Esophagus squamous epithelium (tissue), 5 donors: ENCODE data around the gene HOXD8. TPM values are rescaled to one million over a fixed set of nuclear protein-coding genes. Genes with fewer than 3 reads are reported as not detected.
A peak's percentile ranks its signal among the peaks of the same experiment; 100 is the strongest.

Experiments
- DNase-seq: peaks from one replicate; lab custom pipeline; 2025; lab: John Stamatoyannopoulos, UW
- H3K27ac ChIP-seq, 4 donors: fragments of 200-600 bp; sonication (generic); one replicate each; pipeline ENCODE4 v1.5.1; 2016 to 2019; ENCODE audit warnings: mild to moderate bottlenecking in 1 of 4
- H3K27me3 ChIP-seq, 4 donors: fragments of 200-600 bp; sonication (generic); 1 replicate in 3 of 4; 2 replicates in 1 of 4; pipeline versions ENCODE4 v1.5.1 to v1.6.0; 2017 to 2021; ENCODE audit warnings: antibody characterized with exemption in 1 of 4
- H3K36me3 ChIP-seq, 3 donors: fragments of 200-600 bp; sonication (generic); one replicate each; pipeline ENCODE4 v1.5.1; 2016 to 2019
- H3K4me1 ChIP-seq, 3 donors: fragments of 200-600 bp; sonication (generic); one replicate each; pipeline ENCODE4 v1.5.1; 2017 to 2019
- H3K4me3 ChIP-seq, 4 donors: fragments of 200-600 bp; sonication (generic); 1 replicate in 3 of 4; 2 replicates in 1 of 4; pipeline ENCODE4 v1.5.1; 2016 to 2019; ENCODE audit warnings: mild to moderate bottlenecking in 2 of 4, moderate library complexity in 1 of 4
- H3K9me3 ChIP-seq, 3 donors: fragments of 200-600 bp; sonication (generic); one replicate each; pipeline ENCODE4 v1.5.1; 2016 to 2019
- CTCF ChIP-seq, 6 experiments: fragments of 450-650 bp in 4 of 6; fragments of 200-600 bp in 2 of 6; sonication (generic) in 2 of 6; IDR thresholded peaks; one replicate each; pipeline ENCODE4 v1.5.1; 2016 to 2019; ENCODE audit warnings: antibody characterized with exemption in 6 of 6, mild to moderate bottlenecking in 4 of 6, moderate library complexity in 4 of 6
- POLR2A ChIP-seq, 4 donors: fragments of 450-650 bp; IDR thresholded peaks; one replicate each; pipeline ENCODE4 v1.6.1; 2017; ENCODE audit warnings: antibody characterized with exemption in 4 of 4, mild to moderate bottlenecking in 4 of 4, moderate library complexity in 3 of 4
- WGBS, 2 donors: methylation state at CpG; one replicate each; pipeline ENCODE4 v1.1.5; 2018; 5-methylcytosine and 5-hydroxymethylcytosine counted together
- intact Hi-C: fragments of 100-400 bp; cut with DNase I; formaldehyde crosslinking; loops from one replicate; pipeline ENCODE4 v1.15.0; 2022
- total RNA-seq, 4 donors: library from RNA; depleted of rRNA; stranded (reverse); fragments of >200 nt; gene quantifications; one replicate each; pipeline ENCODE4 v1.1.0, GENCODE V29; 2016
- donor health status: DM: yes; HTN: yes; CAD: no.

HOXD8 gene
- total RNA-seq, 4 donors from 2014 or later: 1.2 to 4.6 (median 1.2) TPM; not detected in 1

DNA sequence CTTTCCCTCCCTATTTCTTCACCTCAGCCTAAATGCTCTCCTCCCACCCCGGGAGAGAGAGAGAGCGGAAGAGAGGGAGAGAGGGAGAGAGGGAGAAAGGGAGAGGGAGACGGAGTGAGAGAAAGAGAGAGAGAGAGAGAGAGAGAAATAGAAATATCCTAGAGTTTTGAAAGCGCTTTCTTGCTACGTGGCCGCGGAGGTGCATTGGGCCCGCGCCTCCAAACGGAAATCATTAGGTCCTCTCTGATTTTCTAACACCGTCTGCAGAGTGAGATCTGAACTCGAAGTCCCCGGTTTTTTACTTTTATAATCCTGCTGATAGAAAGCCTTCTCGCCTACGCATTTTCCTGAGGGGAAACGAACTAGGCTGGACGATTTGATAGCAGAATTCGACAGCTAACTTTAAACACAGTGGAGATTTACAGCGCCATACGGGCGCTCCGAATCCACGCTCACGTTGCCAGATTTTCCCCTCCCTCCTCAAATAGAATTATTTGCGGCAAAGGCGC lies 44.8 kb upstream of the HOXD8 start:
- WGBS, 2 donors: 8 to 14% methylated on average over 26 of the region's 26 CpGs

DNA sequence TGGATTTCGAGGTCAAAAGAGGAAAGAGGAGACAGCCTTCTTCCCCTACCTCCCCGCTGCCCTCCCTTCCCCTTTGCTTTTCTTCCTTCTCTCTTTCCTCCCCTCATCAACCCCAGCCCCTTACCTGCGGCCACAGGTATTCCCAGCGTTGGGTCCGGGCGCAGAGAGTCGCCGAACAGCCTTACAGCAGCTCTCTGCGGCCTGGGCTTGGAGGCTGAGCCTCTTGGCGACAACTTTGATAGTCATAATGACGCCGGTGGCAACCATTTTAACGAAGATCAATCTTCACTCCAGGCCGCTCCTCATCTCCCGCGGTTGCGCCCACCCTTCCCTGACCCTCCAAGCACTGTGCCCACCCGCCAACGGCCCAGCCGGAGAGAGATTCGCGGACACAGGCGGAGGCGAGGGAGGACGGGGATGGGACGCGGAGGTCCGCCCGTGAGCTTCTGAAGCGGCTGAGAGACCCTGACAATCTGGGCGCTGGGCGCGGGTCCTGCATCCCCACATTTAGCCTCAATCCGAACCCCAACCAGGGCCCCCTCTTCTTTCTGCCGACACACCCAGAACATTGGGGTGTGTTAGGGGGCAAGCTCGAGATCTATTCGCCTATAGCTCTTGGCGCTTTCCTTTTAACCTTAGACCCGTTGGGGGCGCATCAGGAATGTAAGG lies 44.3 kb upstream of the HOXD8 start:
- DNase-seq: no peak
- 8 to 14% methylated on average over 17 to 21 of the region's 40 CpGs for WGBS, 2 donors
- Histone ChIP-seq H3K4me3 (no peak overlapping the region), H3K27me3 (peaks cover 57 to 100% (median 85%) of the 10 kb centered on the region in 4 donors), H3K27ac (no peak overlapping the region), H3K9me3 (peaks cover 0 to 20% (median 13%) of the 10 kb centered on the region in 3 donors), H3K4me1 (peaks cover 8 to 65% (median 17%) of the 10 kb centered on the region in 3 donors), H3K36me3 (no peaks in the 10 kb centered on the region)
- intact Hi-C loops: loop anchor here (10.0 kb wide), 1 partner anchor 720 kb away; no protein-coding TSS in a partner anchor
- TF ChIP-seq POLR2A (IDR thresholded peaks at IDR 0.05) (no peak), CTCF (IDR thresholded peaks at IDR 0.05) (no peak)

More for the DNA sequence above, 44.8 kb upstream of the HOXD8 start:
- Histone ChIP-seq H3K36me3 (no peaks in the 10 kb centered on the region), H3K27me3 (peaks cover 62 to 100% (median 81%) of the 10 kb centered on the region in 4 donors), H3K27ac (no peak overlapping the region), H3K9me3 (peaks cover 0 to 20% (median 13%) of the 10 kb centered on the region in 3 donors), H3K4me3 (no peak overlapping the region), H3K4me1 (peaks cover 8 to 69% (median 17%) of the 10 kb centered on the region in 3 donors)
- TF ChIP-seq CTCF (IDR thresholded peaks at IDR 0.05): no peak
- no peak for TF ChIP-seq POLR2A (IDR thresholded peaks at IDR 0.05)
- intact Hi-C loops: loop anchor here (10.0 kb wide), 1 partner anchor 720 kb away; no protein-coding TSS in a partner anchor
- no peak for DNase-seq

- Histone ChIP-seq H3K27me3 (peaks cover 50 to 100% (median 85%) of the 10 kb centered on the region in 4 donors), H3K36me3 (no peaks in the 10 kb centered on the region), H3K27ac (no peak overlapping the region), H3K4me3 (no peak overlapping the region), H3K4me1 (peaks cover 8 to 57% (median 14%) of the 10 kb centered on the region in 3 donors), H3K9me3 (peaks cover 0 to 12% (median 12%) of the 10 kb centered on the region in 3 donors)
- 6 to 7% methylated on average over 23 to 32 of the region's 46 CpGs for WGBS, 2 donors
- intact Hi-C loops: loop anchor here (10.0 kb wide), 1 partner anchor 721 kb away; no protein-coding TSS in a partner anchor
- TF ChIP-seq POLR2A (IDR thresholded peaks at IDR 0.05): no peak
- TF ChIP-seq CTCF (IDR thresholded peaks at IDR 0.05): peak in 2 of 6 experiments; percentile 21 to 37
- DNase-seq: no peak
Observed at GRCh38 chr2:176085861-176086771, 43.4 kb upstream of the HOXD8 start.

DNA sequence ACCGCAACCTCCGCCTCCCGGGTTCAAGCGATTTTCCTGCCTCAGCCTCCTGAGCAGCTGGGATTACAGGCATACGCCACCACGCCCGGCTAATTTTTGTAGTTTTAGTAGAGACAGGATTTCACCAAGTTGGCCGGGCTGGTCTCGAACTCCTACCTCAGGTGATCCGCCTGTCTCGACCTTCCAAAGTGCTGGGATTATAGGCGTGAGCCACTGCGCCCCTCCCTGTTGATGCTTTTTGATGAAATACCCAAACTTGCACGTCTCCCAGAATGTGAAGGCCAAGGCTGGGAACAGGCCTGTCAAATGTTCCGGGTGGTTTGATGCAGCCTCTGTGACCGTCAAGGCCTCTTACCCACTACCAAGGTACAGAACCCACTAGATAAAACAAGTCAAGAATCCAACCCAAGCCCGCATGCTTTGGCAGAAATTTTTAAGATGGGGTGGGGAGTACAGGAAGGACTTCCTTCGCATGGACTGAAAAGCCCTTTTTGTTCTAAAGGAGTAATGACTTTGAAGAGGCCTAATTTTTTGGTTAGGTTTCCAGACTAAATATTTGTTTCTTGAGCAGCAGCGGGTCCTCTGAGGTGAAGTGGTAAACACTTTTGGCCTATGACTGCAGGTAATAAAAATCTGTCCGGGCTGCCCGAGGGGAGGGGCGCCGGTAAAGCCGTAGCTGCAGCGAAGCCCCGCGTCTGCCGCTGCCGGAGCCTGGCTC lies 42.0 kb upstream of the HOXD8 start:
- intact Hi-C loops: loop anchor here (10.0 kb wide), 1 partner anchor 723 kb away; no protein-coding TSS in a partner anchor
- Histone ChIP-seq H3K4me3 (peak overlapping the region in 1 of 4 donors; percentile 56), H3K4me1 (peaks cover 10 to 54% (median 14%) of the 10 kb centered on the region in 3 donors), H3K36me3 (no peaks in the 10 kb centered on the region), H3K27ac (no peak overlapping the region), H3K27me3 (peaks cover 42 to 100% (median 85%) of the 10 kb centered on the region in 4 donors), H3K9me3 (no peaks in the 10 kb centered on the region)
- DNase-seq: no peak
- no peak for TF ChIP-seq POLR2A (IDR thresholded peaks at IDR 0.05)
- TF ChIP-seq CTCF (IDR thresholded peaks at IDR 0.05): no peak
- WGBS, 2 donors: 31 to 38% methylated on average over 7 to 22 of the region's 29 CpGs
